ENCODE data around the gene CDH4. TPM values are rescaled to one million over a fixed set of nuclear protein-coding genes. Genes with fewer than 3 reads are reported as not detected.
A peak's percentile ranks its signal among the peaks of the same experiment; 100 is the strongest.
"Not testable (repeated sequence)": the region's sequence is repeated elsewhere in the genome, so short reads cannot be mapped to it uniquely, and the experiment has no call there.

CDH4 gene
- total and polyA plus RNA-seq, 4 donors: 5.8 to 24.1 (median 17.1) TPM

DNA sequence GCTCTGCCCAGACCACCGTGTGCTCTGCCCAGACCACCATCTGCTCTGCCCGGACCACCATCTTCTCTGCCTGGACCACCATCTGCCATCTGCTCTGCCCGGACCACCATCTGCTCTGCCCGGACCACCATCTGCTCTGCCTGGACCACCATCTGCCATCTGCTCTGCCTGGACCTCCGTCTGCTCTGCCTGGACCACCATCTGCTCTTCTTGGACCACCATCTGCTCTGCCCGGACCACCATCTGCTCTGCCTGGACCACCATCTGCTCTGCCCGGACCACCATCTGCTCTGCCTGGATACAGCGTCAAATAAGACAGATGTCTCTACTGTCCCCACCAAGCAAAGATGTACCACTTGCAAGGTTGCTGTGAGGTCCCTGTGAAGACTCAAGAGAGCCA lies 154.7 kb downstream of the CDH4 start:
- H3K9me3 ChIP-seq (ENCODE audit: control insufficient read depth, insufficient read depth, low read length); DNase-seq (ENCODE audit: low read depth in 4 of 6, low spot score in 6 of 6); H3K27me3 ChIP-seq (ENCODE audit: control insufficient read depth, insufficient read depth, low read length); H3K4me1 ChIP-seq (ENCODE audit: control insufficient read depth, insufficient read depth, low read length); H3K27ac ChIP-seq (ENCODE audit: low read depth, low read length); H3K4me3 ChIP-seq (ENCODE audit: low read depth, low read length); H3K36me3 ChIP-seq (ENCODE audit: control insufficient read depth, insufficient read depth, low read length): not testable (repeated sequence)
- 97% methylated on average over 8 of the region's 8 CpGs for WGBS (ENCODE audit: insufficient coverage)

GRCh38 chr20:61407561-61407960 lies 155.5 kb downstream of the CDH4 start:
- Histone ChIP-seq H3K4me3 (ENCODE audit: low read depth, low read length) (no peak overlapping the region), H3K27me3 (ENCODE audit: control insufficient read depth, insufficient read depth, low read length) (no peaks in the 10 kb centered on the region), H3K27ac (ENCODE audit: low read depth, low read length) (no peak overlapping the region), H3K36me3 (ENCODE audit: control insufficient read depth, insufficient read depth, low read length) (peaks cover 2% of the 10 kb centered on the region), H3K9me3 (ENCODE audit: control insufficient read depth, insufficient read depth, low read length) (peaks cover 2% of the 10 kb centered on the region), H3K4me1 (ENCODE audit: control insufficient read depth, insufficient read depth, low read length) (no peaks in the 10 kb centered on the region)
- WGBS (ENCODE audit: insufficient coverage): 93% methylated on average over 6 of the region's 6 CpGs
- no peak for DNase-seq (ENCODE audit: low read depth in 4 of 6, low spot score in 6 of 6)

DNA sequence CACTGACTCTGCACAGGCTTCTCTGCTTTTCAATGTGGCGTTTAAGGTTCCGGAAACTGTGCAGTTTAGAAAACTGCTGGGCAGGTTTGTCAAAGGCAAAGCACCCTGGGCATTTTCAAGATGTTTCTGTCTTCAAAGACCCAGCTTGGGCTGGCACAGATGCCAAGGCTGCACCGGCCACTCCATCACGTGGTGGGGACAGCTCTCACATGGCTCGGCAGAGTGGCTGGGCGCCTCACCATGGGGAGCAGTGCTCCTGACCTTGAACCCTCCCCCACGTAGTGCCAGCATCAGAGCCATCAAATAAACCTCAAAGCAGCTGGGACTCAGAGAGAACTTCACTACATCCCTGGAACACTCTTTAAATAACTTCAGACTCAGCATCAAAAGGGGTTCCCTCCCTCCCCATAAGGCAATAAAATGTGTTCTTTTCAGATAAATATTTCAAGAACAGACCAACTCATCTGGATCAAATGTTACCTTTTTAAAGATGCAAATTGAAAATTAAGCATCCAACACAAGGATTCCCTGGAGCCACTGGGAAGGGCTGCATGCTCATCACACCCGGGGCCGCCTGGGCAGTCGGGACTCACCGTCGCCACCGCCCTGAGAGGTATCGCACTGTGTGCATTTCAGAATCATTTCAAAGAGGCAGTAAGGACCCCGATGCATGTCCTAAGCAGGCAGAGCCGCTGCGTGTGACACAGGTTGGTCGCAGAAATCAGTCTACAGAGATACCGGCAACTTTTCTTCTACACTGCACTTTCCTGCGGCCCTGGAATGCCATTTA lies 157.1 kb downstream of the CDH4 start:
- Histone ChIP-seq H3K27ac (ENCODE audit: low read depth, low read length) (no peak overlapping the region), H3K4me1 (ENCODE audit: control insufficient read depth, insufficient read depth, low read length) (peaks cover 7% of the 10 kb centered on the region), H3K4me3 (ENCODE audit: low read depth, low read length) (no peak overlapping the region), H3K27me3 (ENCODE audit: control insufficient read depth, insufficient read depth, low read length) (no peaks in the 10 kb centered on the region), H3K9me3 (ENCODE audit: control insufficient read depth, insufficient read depth, low read length) (no peaks in the 10 kb centered on the region), H3K36me3 (ENCODE audit: control insufficient read depth, insufficient read depth, low read length) (peaks cover 2% of the 10 kb centered on the region)
- DNase-seq (ENCODE audit: low read depth in 4 of 6, low spot score in 6 of 6): no peak
- 76% methylated on average over 18 of the region's 20 CpGs for WGBS (ENCODE audit: insufficient coverage)

GRCh38 chr20:61411743-61412142 lies 159.7 kb downstream of the CDH4 start:
- no peak overlapping the region for H3K4me3 ChIP-seq (ENCODE audit: low read depth, low read length)
- WGBS (ENCODE audit: insufficient coverage): 86% methylated on average over 4 of the region's 4 CpGs
- H3K4me1 ChIP-seq (ENCODE audit: control insufficient read depth, insufficient read depth, low read length): peaks cover 19% of the 10 kb centered on the region
- peaks cover 2% of the 10 kb centered on the region for H3K36me3 ChIP-seq (ENCODE audit: control insufficient read depth, insufficient read depth, low read length)
- no peaks in the 10 kb centered on the region for H3K9me3 ChIP-seq (ENCODE audit: control insufficient read depth, insufficient read depth, low read length)
- H3K27me3 ChIP-seq (ENCODE audit: control insufficient read depth, insufficient read depth, low read length): no peaks in the 10 kb centered on the region
- no peak overlapping the region for H3K27ac ChIP-seq (ENCODE audit: low read depth, low read length)
- no peak for DNase-seq (ENCODE audit: low read depth in 4 of 6, low spot score in 6 of 6)

GRCh38 chr20:61413752-61414151 lies 161.7 kb downstream of the CDH4 start:
- Histone ChIP-seq H3K27ac (ENCODE audit: low read depth, low read length) (no peak overlapping the region), H3K27me3 (ENCODE audit: control insufficient read depth, insufficient read depth, low read length) (no peaks in the 10 kb centered on the region), H3K4me1 (ENCODE audit: control insufficient read depth, insufficient read depth, low read length) (peaks cover 27% of the 10 kb centered on the region), H3K36me3 (ENCODE audit: control insufficient read depth, insufficient read depth, low read length) (peaks cover 2% of the 10 kb centered on the region), H3K4me3 (ENCODE audit: low read depth, low read length) (no peak overlapping the region), H3K9me3 (ENCODE audit: control insufficient read depth, insufficient read depth, low read length) (no peaks in the 10 kb centered on the region)
- 97% methylated on average over 2 of the region's 4 CpGs for WGBS (ENCODE audit: insufficient coverage)
- DNase-seq (ENCODE audit: low read depth in 4 of 6, low spot score in 6 of 6): no peak

DNA sequence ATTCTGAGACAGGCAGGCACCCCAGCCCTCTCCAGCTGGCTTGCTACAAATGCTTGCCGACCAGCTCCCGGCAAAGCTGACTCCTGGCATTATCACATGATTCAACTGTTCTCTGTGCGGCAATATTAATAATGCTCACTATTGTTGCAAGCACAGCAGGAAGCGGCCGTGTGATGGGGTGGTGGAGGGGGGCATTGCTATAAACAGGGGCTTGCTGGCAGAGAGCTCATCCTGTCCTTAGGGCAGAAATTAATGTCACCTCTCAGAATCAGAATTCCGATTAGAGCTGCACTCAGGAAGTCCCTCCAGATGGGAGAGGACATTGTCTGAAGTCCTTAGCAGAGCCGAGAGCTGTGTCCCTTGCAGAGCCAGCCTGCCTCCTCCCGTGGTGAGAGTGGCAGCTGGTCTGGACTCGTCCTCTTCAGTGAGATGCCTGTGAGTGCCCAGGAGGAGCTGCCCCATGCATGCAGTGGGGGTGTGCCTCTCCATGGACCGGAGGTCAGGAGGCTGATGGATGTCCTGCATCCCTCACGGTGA lies 162.5 kb downstream of the CDH4 start:
- H3K4me1 ChIP-seq (ENCODE audit: control insufficient read depth, insufficient read depth, low read length): peaks cover 27% of the 10 kb centered on the region
- H3K4me3 ChIP-seq (ENCODE audit: low read depth, low read length): no peak overlapping the region
- WGBS (ENCODE audit: insufficient coverage): 22% methylated on average over 9 of the region's 11 CpGs
- peak in 2 of 6 donors; percentile 33 to 89 for DNase-seq (ENCODE audit: low read depth in 4 of 6, low spot score in 6 of 6)
- no peak overlapping the region for H3K27ac ChIP-seq (ENCODE audit: low read depth, low read length)
- no peaks in the 10 kb centered on the region for H3K27me3 ChIP-seq (ENCODE audit: control insufficient read depth, insufficient read depth, low read length)
- H3K9me3 ChIP-seq (ENCODE audit: control insufficient read depth, insufficient read depth, low read length): no peaks in the 10 kb centered on the region
- peaks cover 2% of the 10 kb centered on the region for H3K36me3 ChIP-seq (ENCODE audit: control insufficient read depth, insufficient read depth, low read length)

- Histone ChIP-seq H3K27ac (ENCODE audit: low read depth, low read length) (no peak overlapping the region), H3K36me3 (ENCODE audit: control insufficient read depth, insufficient read depth, low read length) (no peaks in the 10 kb centered on the region), H3K27me3 (ENCODE audit: control insufficient read depth, insufficient read depth, low read length) (no peaks in the 10 kb centered on the region), H3K4me3 (ENCODE audit: low read depth, low read length) (no peak overlapping the region), H3K4me1 (ENCODE audit: control insufficient read depth, insufficient read depth, low read length) (peaks cover 27% of the 10 kb centered on the region), H3K9me3 (ENCODE audit: control insufficient read depth, insufficient read depth, low read length) (no peaks in the 10 kb centered on the region)
- 76% methylated on average over 6 of the region's 7 CpGs for WGBS (ENCODE audit: insufficient coverage)
- DNase-seq (ENCODE audit: low read depth in 4 of 6, low spot score in 6 of 6): no peak
Measured at GRCh38 chr20:61416546-61416945, 164.5 kb downstream of the CDH4 start.

DNA sequence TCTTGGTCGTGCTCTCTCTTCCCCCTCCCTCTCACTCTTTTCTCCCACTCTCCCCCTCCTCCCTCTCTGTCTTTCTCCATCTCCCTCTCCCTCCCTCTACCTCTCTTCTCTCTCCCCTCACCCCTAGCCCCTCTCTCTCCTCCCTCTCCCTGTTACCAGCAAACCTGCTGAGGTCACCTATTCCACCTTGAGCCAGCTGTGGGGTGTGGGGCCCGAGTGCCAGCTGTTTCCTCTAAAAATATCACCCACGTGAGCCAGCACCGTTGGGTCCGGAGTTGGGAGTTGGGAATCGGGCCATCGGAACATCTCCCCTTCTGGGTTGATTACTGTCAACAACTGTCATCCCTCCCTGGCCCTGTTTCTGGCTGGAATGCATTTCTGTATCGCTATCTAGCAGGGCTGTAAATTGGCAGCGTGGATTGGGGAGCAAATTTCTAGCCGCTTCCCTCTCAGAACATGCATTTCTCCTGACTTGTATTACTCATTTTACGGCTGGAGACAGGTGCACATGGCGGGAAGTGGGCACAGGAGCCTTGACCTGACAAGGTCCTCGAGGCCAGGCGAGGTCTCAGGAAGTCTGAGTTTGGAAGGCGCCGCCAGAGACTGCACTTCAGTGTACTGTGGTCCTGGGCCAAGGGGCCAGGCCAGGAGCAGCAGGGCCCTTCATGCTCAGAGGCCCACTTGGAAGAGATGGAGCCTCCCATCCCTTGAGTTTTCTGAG lies 165.3 kb downstream of the CDH4 start:
- no peaks in the 10 kb centered on the region for H3K27me3 ChIP-seq (ENCODE audit: control insufficient read depth, insufficient read depth, low read length)
- no peaks in the 10 kb centered on the region for H3K9me3 ChIP-seq (ENCODE audit: control insufficient read depth, insufficient read depth, low read length)
- DNase-seq (ENCODE audit: low read depth in 4 of 6, low spot score in 6 of 6): no peak
- WGBS (ENCODE audit: insufficient coverage): 81% methylated on average over 15 of the region's 16 CpGs
- H3K36me3 ChIP-seq (ENCODE audit: control insufficient read depth, insufficient read depth, low read length): no peaks in the 10 kb centered on the region
- H3K4me1 ChIP-seq (ENCODE audit: control insufficient read depth, insufficient read depth, low read length): peaks cover 27% of the 10 kb centered on the region
- H3K4me3 ChIP-seq (ENCODE audit: low read depth, low read length): no peak overlapping the region
- H3K27ac ChIP-seq (ENCODE audit: low read depth, low read length): no peak overlapping the region

DNA sequence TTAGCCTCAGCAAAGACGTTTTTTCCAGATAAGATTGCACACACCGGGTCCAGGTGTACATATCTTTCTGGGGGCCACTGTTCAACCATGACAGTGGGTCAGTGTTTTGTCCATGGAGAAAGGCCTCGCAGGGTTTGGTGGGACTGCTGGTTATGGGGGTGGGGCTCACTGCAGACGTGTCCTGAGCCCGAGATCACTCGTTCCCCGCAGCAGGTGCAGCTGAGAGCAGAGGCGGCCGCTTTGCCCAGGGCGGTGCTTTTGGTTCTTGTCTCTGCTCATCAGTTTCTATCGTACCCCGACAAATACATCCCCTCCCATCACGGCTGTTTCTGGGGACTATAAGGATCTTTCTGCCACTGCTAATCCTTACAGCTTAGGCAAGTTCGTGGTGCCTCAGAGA lies 166.9 kb downstream of the CDH4 start:
- DNase-seq (ENCODE audit: low read depth in 4 of 6, low spot score in 6 of 6): no peak
- Histone ChIP-seq H3K27me3 (ENCODE audit: control insufficient read depth, insufficient read depth, low read length) (no peaks in the 10 kb centered on the region), H3K9me3 (ENCODE audit: control insufficient read depth, insufficient read depth, low read length) (no peaks in the 10 kb centered on the region), H3K27ac (ENCODE audit: low read depth, low read length) (no peak overlapping the region), H3K4me1 (ENCODE audit: control insufficient read depth, insufficient read depth, low read length) (peaks cover 21% of the 10 kb centered on the region), H3K4me3 (ENCODE audit: low read depth, low read length) (no peak overlapping the region), H3K36me3 (ENCODE audit: control insufficient read depth, insufficient read depth, low read length) (no peaks in the 10 kb centered on the region)
- 90% methylated on average over 14 of the region's 14 CpGs for WGBS (ENCODE audit: insufficient coverage)
